HG02943 (cell line): Measurements from ENCODE around the gene RETN.

ENCODE experiments used
- ATAC-seq: cut with Tn5 transposase; IDR thresholded peaks from one replicate; pipeline ENCODE4 v1.9.1; 2021; ENCODE audit warnings: mild to moderate bottlenecking, low read depth, moderate library complexity; ENCODE audit not compliant: unreplicated experiment

RETN gene

GRCh38 chr19:7704280-7705060, 35.6 kb downstream of the RETN start:
- ATAC-seq, result no peak

GRCh38 chr19:7705387-7706187, 36.7 kb downstream of the RETN start:
- peak; percentile 60 for ATAC-seq

- no peak for ATAC-seq
Measured at GRCh38 chr19:7706188-7706954, 37.5 kb downstream of the RETN start.

GRCh38 chr19:7706955-7707456, 38.2 kb downstream of the RETN start:
- no peak for ATAC-seq

GRCh38 chr19:7709932-7710460, 41.1 kb downstream of the RETN start:
- no peak for ATAC-seq

- no peak for ATAC-seq
Measured at GRCh38 chr19:7710616-7711015, 41.8 kb downstream of the RETN start.

GRCh38 chr19:7715671-7716070, 46.8 kb downstream of the RETN start:
- ATAC-seq, result no peak

- no peak for ATAC-seq
Measured at GRCh38 chr19:7716762-7717161, 47.9 kb downstream of the RETN start.

GRCh38 chr19:7718668-7719067, 49.8 kb downstream of the RETN start:
- ATAC-seq, result no peak
